GM23338 (cell line): ENCODE measurements around the gene XKR7. TPM values are rescaled to one million over a fixed set of nuclear protein-coding genes. Genes with fewer than 3 reads are reported as not detected.

Experiments used
- ATAC-seq: fragments of 200-7000 bp; cut with Tn5 transposase; 3 replicates; pipeline ENCODE4 v1.9.1; 2020
- DNase-seq: peaks from one replicate; pipeline ENCODE4 v3.0.0-alpha.2; 2015; ENCODE audit warnings: low spot score
- H2AFZ ChIP-seq: fragments of 200-600 bp; sonication (generic); 2 replicates; pipeline ENCODE4 v1.8.0; 2016; ENCODE audit warnings: antibody characterized with exemption, mild to moderate bottlenecking, moderate library complexity
- H3F3A ChIP-seq: fragments of 200-600 bp; sonication (generic); replicated peaks from 2 replicates; pipeline ENCODE4 v1.8.0; 2017; ENCODE audit warnings: antibody characterized with exemption, mixed run types, low read depth
- H3K27ac ChIP-seq: fragments of 200-600 bp; sonication (generic); 2 replicates; pipeline ENCODE4 v1.6.1; 2016; ENCODE audit warnings: low read depth
- H3K27me3 ChIP-seq: fragments of 200-600 bp; sonication (generic); 2 replicates; pipeline ENCODE4 v1.8.0; 2016; ENCODE audit warnings: mild to moderate bottlenecking, mixed run types, moderate library complexity; ENCODE audit not compliant: insufficient read depth
- H3K36me3 ChIP-seq: fragments of 200-600 bp; sonication (generic); 2 replicates; pipeline ENCODE4 v1.8.0; 2016; ENCODE audit warnings: mild to moderate bottlenecking; ENCODE audit not compliant: insufficient read depth
- H3K4me1 ChIP-seq: fragments of 200-600 bp; sonication (generic); 2 replicates; pipeline ENCODE4 v1.8.0; 2016; ENCODE audit warnings: mild to moderate bottlenecking, moderate library complexity; ENCODE audit not compliant: insufficient read depth
- H3K4me2 ChIP-seq: fragments of 200-600 bp; sonication (generic); 2 replicates; pipeline ENCODE4 v1.7.1; 2017; ENCODE audit warnings: mixed run types
- H3K4me3 ChIP-seq: fragments of 200-600 bp; sonication (generic); 2 replicates; pipeline ENCODE4 v1.6.1; 2016; ENCODE audit warnings: mixed run types
- H3K79me2 ChIP-seq: fragments of 200-600 bp; sonication (generic); replicated peaks from 2 replicates; pipeline ENCODE4 v1.8.0; 2017; ENCODE audit warnings: mild to moderate bottlenecking; ENCODE audit not compliant: insufficient read depth
- H3K9me2 ChIP-seq: fragments of 200-600 bp; sonication (generic); 2 replicates; pipeline ENCODE4 v1.8.0; 2017; ENCODE audit not compliant: insufficient read depth
- H4K20me1 ChIP-seq: fragments of 200-600 bp; sonication (generic); replicated peaks from 2 replicates; pipeline ENCODE4 v1.8.0; 2017; ENCODE audit warnings: mild to moderate bottlenecking; ENCODE audit not compliant: insufficient read depth
- H3K27ac Mint-ChIP-seq: 2 replicates; pipeline ENCODE4 v1.8.0; 2020; ENCODE audit warnings: inconsistent platforms, mild to moderate bottlenecking, moderate library complexity, mixed read lengths
- H3K27me3 Mint-ChIP-seq: 3 replicates; pipeline ENCODE4 v1.8.0; 2022; ENCODE audit warnings: low read depth, mild to moderate bottlenecking, moderate library complexity, mixed read lengths, inconsistent platforms; ENCODE audit not compliant: insufficient read depth, poor library complexity
- H3K36me3 Mint-ChIP-seq: 3 replicates; pipeline ENCODE4 v1.8.0; 2021; ENCODE audit warnings: low read depth, mild to moderate bottlenecking, inconsistent platforms, moderate library complexity, mixed read lengths
- H3K4me1 Mint-ChIP-seq: 3 replicates; pipeline ENCODE4 v1.8.0; 2020; ENCODE audit warnings: mild to moderate bottlenecking, inconsistent platforms, mixed read lengths
- H3K4me3 Mint-ChIP-seq: 3 replicates; pipeline ENCODE4 v1.8.0; 2021; ENCODE audit warnings: moderate library complexity, mild to moderate bottlenecking, inconsistent platforms, mixed read lengths
- H3K9me3 Mint-ChIP-seq: 3 replicates; pipeline ENCODE4 v1.8.0; 2020; ENCODE audit warnings: moderate library complexity, mild to moderate bottlenecking, inconsistent platforms, mixed read lengths
- CREB1 ChIP-seq: fragments of 250-450 bp; sonication (Bioruptor Pico); IDR thresholded peaks from 2 replicates; pipeline ENCODE4 v1.5.0; 2020; ENCODE audit warnings: low read depth, mild to moderate bottlenecking, moderate library complexity
- CTCF ChIP-seq, 2 experiments: fragments of 200-600 bp in 1 of 2; sonication (generic) in 1 of 2; conservative IDR thresholded peaks; 2 replicates each; pipeline versions ENCODE4 v1.5.1 to v1.6.1; 2016 to 2017; ENCODE audit warnings: antibody characterized with exemption in 2 of 2, low read depth in 2 of 2, mild to moderate bottlenecking in 2 of 2, moderate library complexity in 1 of 2
- ETS1 ChIP-seq: IDR thresholded peaks from 2 replicates; pipeline ENCODE4 v1.6.1; 2016; ENCODE audit warnings: antibody characterized with exemption
- EZH2 ChIP-seq: fragments of 200-600 bp; sonication (generic); IDR thresholded peaks from one replicate; pipeline ENCODE4 v1.8.0; 2017; ENCODE audit warnings: antibody characterized with exemption, mild to moderate bottlenecking, low read depth; ENCODE audit not compliant: unreplicated experiment
- JUNB ChIP-seq: IDR thresholded peaks from one replicate; pipeline ENCODE4 v1.6.1; 2016; ENCODE audit warnings: antibody characterized with exemption; ENCODE audit not compliant: unreplicated experiment
- NANOG ChIP-seq: IDR thresholded peaks from 2 replicates; pipeline ENCODE4 v1.6.1; 2016; ENCODE audit warnings: antibody characterized with exemption, borderline replicate concordance
- POLR2AphosphoS5 ChIP-seq: IDR thresholded peaks from 2 replicates; pipeline ENCODE4 v1.6.1; 2016; ENCODE audit warnings: antibody characterized with exemption, low read depth
- REST ChIP-seq: IDR thresholded peaks from one replicate; pipeline ENCODE4 v1.6.1; 2018; ENCODE audit warnings: antibody characterized with exemption; ENCODE audit not compliant: unreplicated experiment
- STAT1 ChIP-seq: IDR thresholded peaks from one replicate; pipeline ENCODE4 v1.6.1; 2016; ENCODE audit warnings: antibody characterized with exemption; ENCODE audit not compliant: unreplicated experiment
- ZNF114 ChIP-seq: fragments of 250-450 bp; sonication (Bioruptor Pico); IDR thresholded peaks from 2 replicates; pipeline ENCODE4 v1.5.0; 2020; ENCODE audit warnings: mild to moderate bottlenecking, moderate library complexity
- ZNF331 ChIP-seq: fragments of 250-450 bp; sonication (Bioruptor Pico); IDR thresholded peaks from 2 replicates; pipeline ENCODE4 v1.5.0; 2020; ENCODE audit warnings: low read depth, mild to moderate bottlenecking, moderate library complexity
- ZNF462 ChIP-seq: fragments of 250-450 bp; sonication (Bioruptor Pico); IDR thresholded peaks from 2 replicates; pipeline ENCODE4 v1.5.0; 2020; ENCODE audit warnings: mild to moderate bottlenecking, moderate library complexity
- polyA plus RNA-seq: library from polyadenylated mRNA; unstranded; fragments of >200 nt; fragmentation: Nextera tagmentation; extraction: Ambion mirVana; gene quantifications from 2 replicates; pipeline ENCODE4 v1.2.1, GENCODE V29; 2016
- total RNA-seq: library from RNA; depleted of rRNA; stranded (reverse); fragments of >200 nt; shearing (Covaris generic); gene quantifications from 2 replicates; pipeline ENCODE4 v1.2.3, GENCODE V29; 2014

XKR7 gene
- total and polyA plus RNA-seq, 2 experiments from 2014 or later = 0.61 to 3.9 TPM

- no peak for ATAC-seq
- Mint-ChIP-seq H3K36me3 (peaks cover 4% of the 10 kb centered on the region), H3K27me3 (peaks cover 6% of the 10 kb centered on the region), H3K9me3 (no peaks in the 10 kb centered on the region; the same call in 2 of the 3 replicates), H3K4me3 (no peak overlapping the region), H3K27ac (no peak overlapping the region), H3K4me1 (peaks cover 3% of the 10 kb centered on the region)
- Histone ChIP-seq H3K36me3 (no peaks in the 10 kb centered on the region; the same call in 1 of the 2 replicates), H3K4me3 (no peak overlapping the region), H4K20me1 (peaks cover 12% of the 10 kb centered on the region; the same call in 1 of the 2 replicates), H3K27me3 (no peaks in the 10 kb centered on the region), H3K4me2 (no peak overlapping the region), H3F3A (no peaks in the 10 kb centered on the region), H3K27ac (no peak overlapping the region), H3K79me2 (no peaks in the 10 kb centered on the region), H3K9me2 (no peaks in the 10 kb centered on the region), H3K4me1 (peaks cover 9% of the 10 kb centered on the region; the same call in 1 of the 2 replicates), H2AFZ (no peak overlapping the region)
- no peak for TF ChIP-seq ZNF331 (CRISPR knock-in tag)
- no peak for TF ChIP-seq CTCF (conservative IDR thresholded peaks at IDR 0.05; ENCODE audit: low read depth in 2 of 2)
- TF ChIP-seq EZH2 = no peak
- TF ChIP-seq CREB1 (CRISPR knock-in tag) = no peak
- no peak for TF ChIP-seq NANOG
- no peak for TF ChIP-seq ETS1
- no peak for TF ChIP-seq REST
- no peak for TF ChIP-seq JUNB
- TF ChIP-seq ZNF462 (CRISPR knock-in tag) = no peak
- TF ChIP-seq ZNF114 (CRISPR knock-in tag) = no peak
- no peak for TF ChIP-seq STAT1
- no peak for TF ChIP-seq POLR2AphosphoS5
- DNase-seq = no peak
Measured at GRCh38 chr20:31939661-31940060, 28.3 kb upstream of the XKR7 start.
